WTC11 (cell line): ENCODE data around the gene CPNE2.

ENCODE experiments used
- CBFB ChIP-seq: sonication (generic); formaldehyde crosslinking; IDR thresholded peaks from 2 replicates; pipeline ENCODE4 v1.8.1; 2022; ENCODE audit warnings: mild to moderate bottlenecking, low read depth, missing genetic modification reagents
- CREB1 ChIP-seq: sonication (generic); formaldehyde crosslinking; IDR thresholded peaks from 2 replicates; pipeline ENCODE4 v1.8.0; 2023; ENCODE audit warnings: mild to moderate bottlenecking, missing genetic modification reagents
- CTCF ChIP-seq: fragments of 200-600 bp; IDR thresholded peaks from 2 replicates; pipeline ENCODE4 v1.8.0; 2022; ENCODE audit warnings: antibody characterized with exemption
- MAX ChIP-seq: sonication (generic); formaldehyde crosslinking; IDR thresholded peaks from 2 replicates; pipeline ENCODE4 v1.8.0; 2022; ENCODE audit warnings: mild to moderate bottlenecking, missing genetic modification reagents
- TEAD4 ChIP-seq: sonication (generic); formaldehyde crosslinking; IDR thresholded peaks from 2 replicates; pipeline ENCODE4 v1.8.0; 2022; ENCODE audit warnings: mild to moderate bottlenecking, missing genetic modification reagents
- ZNF512 ChIP-seq: sonication (generic); formaldehyde crosslinking; IDR thresholded peaks from 2 replicates; pipeline ENCODE4 v1.8.1; 2022; ENCODE audit warnings: missing genetic modification reagents, borderline replicate concordance

GRCh38 chr16:57110937-57111336 lies 18.6 kb downstream of the CPNE2 start:
- TF ChIP-seq CTCF (no peak), CBFB (CRISPR knock-in tag) (no peak), ZNF512 (CRISPR knock-in tag) (no peak), MAX (CRISPR knock-in tag) (no peak), CREB1 (CRISPR knock-in tag) (no peak), TEAD4 (CRISPR knock-in tag) (no peak)
